DND-41 (cell line): Measurements from ENCODE around the gene LSR.

Experiments used
- CTCF ChIP-seq: IDR thresholded peaks from 2 replicates; pipeline ENCODE4 v1.5.1; 2012; ENCODE audit warnings: borderline replicate concordance, low read length, moderate library complexity, mild to moderate bottlenecking; ENCODE audit not compliant: poor library complexity, severe bottlenecking; ENCODE audit errors: extremely low read depth
- EZH2 ChIP-seq: IDR thresholded peaks from 3 replicates; pipeline ENCODE4 v1.6.1; 2012; ENCODE audit warnings: borderline replicate concordance, low read depth, mild to moderate bottlenecking, moderate library complexity, low read length, inconsistent platforms; ENCODE audit not compliant: severe bottlenecking

DNA sequence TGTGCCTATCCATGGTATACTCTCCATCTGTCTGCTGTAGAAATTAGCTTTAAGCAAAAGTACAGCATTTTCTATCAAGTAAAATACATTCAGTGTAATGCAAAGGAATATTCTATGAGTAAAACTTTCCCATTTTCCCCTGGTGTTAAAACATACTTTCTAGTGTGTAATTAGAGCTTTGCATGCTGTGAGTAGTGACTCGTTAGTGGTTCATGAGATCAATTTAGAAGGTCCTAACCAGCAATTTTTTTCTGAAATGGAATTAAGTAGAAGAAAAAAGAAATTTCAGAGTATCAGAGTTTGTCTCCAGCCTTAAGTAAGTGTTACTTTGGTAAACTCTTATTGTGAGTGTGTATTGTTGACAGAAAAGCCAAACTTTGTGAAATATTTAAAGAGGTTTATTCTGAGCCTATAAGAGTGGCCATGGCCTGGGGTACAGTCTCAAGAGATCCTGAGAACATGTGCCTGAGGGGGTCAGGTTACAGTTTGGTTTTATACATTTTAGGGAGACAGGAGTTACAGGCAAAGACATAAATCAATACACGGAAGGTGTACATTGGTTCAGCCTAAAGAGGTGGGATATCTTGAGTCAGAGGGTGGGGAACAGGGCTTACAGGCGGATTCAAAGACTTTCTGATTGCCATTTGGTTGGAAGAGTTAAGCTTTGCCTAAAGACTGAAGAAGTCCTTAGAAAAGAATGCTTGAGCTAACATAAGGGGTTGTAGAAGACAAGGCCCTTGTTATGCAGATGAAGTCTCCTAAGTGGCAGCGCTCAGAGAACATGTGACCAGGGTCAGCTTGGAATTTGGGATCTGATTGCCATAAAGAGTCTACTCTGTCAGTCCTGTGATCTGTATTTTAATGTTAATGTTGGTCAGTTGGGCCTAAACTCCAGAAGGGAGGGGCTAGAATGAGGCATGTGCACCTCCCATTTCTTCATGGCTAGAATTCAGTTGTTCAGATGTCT is 45.8 kb upstream of the LSR start:
- TF ChIP-seq CTCF (no peak), EZH2 (no peak)
